Measurements from ENCODE around the gene FOXF2.

DNA sequence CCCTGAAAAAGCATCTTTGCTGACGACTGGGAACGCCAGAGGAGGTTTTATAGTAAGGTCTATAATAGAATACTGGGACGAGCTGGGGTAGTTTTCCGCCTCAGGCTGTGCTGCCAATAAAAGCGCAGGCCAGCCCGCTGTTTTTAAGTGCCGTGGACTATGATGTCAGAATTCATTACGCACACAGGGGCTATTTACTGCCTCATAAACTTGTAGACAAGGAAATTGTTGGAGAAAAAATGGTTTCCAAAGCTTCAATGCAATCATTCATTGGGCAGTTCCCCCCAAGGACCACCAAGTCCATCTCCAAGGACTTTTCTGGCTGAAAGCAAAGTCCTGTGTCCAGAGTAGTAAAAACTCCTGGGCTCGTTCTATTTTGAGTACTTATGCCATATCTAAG is 20.4 kb upstream of the FOXF2 start:
- no peak for TF ChIP-seq POLR2A (IDR thresholded peaks at IDR 0.05)
- TF ChIP-seq, protein P1, sequence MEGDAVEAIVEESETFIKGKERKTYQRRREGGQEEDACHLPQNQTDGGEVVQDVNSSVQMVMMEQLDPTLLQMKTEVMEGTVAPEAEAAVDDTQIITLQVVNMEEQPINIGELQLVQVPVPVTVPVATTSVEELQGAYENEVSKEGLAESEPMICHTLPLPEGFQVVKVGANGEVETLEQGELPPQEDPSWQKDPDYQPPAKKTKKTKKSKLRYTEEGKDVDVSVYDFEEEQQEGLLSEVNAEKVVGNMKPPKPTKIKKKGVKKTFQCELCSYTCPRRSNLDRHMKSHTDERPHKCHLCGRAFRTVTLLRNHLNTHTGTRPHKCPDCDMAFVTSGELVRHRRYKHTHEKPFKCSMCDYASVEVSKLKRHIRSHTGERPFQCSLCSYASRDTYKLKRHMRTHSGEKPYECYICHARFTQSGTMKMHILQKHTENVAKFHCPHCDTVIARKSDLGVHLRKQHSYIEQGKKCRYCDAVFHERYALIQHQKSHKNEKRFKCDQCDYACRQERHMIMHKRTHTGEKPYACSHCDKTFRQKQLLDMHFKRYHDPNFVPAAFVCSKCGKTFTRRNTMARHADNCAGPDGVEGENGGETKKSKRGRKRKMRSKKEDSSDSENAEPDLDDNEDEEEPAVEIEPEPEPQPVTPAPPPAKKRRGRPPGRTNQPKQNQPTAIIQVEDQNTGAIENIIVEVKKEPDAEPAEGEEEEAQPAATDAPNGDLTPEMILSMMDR (IDR thresholded peaks at IDR 0.05), result no peak
- TF ChIP-seq POLR2AphosphoS5 (IDR thresholded peaks at IDR 0.05), result no peak
